Parathyroid adenoma (tissue), 2 donors: ENCODE measurements around the gene DPYSL4.

Experiments used
- H2AFZ ChIP-seq: fragments of 300-600 bp; sonication (generic); one replicate; pipeline ENCODE4 v1.7.0; 2017; ENCODE audit warnings: antibody characterized with exemption, mild to moderate bottlenecking
- H3K27ac ChIP-seq: fragments of 300-600 bp; sonication (generic); one replicate; pipeline ENCODE4 v1.7.0; 2017
- H3K27me3 ChIP-seq: fragments of 300-600 bp; sonication (generic); one replicate; pipeline ENCODE4 v1.7.0; 2017; ENCODE audit warnings: low read length; ENCODE audit not compliant: control insufficient read depth, insufficient read depth
- H3K36me3 ChIP-seq: fragments of 300-600 bp; sonication (generic); one replicate; pipeline ENCODE4 v1.7.0; 2017; ENCODE audit warnings: low read length; ENCODE audit not compliant: control insufficient read depth, insufficient read depth
- H3K4me1 ChIP-seq: fragments of 300-600 bp; sonication (generic); one replicate; pipeline ENCODE4 v1.7.0; 2017; ENCODE audit warnings: control low read depth
- H3K4me2 ChIP-seq: fragments of 300-600 bp; sonication (generic); one replicate; pipeline ENCODE4 v1.7.0; 2017; ENCODE audit warnings: low read length
- H3K4me3 ChIP-seq: fragments of 300-600 bp; sonication (generic); one replicate; pipeline ENCODE4 v1.7.0; 2017; ENCODE audit warnings: low read depth, low read length
- H3K79me2 ChIP-seq: fragments of 300-600 bp; sonication (generic); one replicate; pipeline ENCODE4 v1.7.0; 2017; ENCODE audit warnings: control low read depth
- H3K9ac ChIP-seq: fragments of 300-600 bp; sonication (generic); one replicate; pipeline ENCODE4 v1.7.0; 2017; ENCODE audit warnings: mild to moderate bottlenecking
- H3K9me3 ChIP-seq: fragments of 300-600 bp; sonication (generic); one replicate; pipeline ENCODE4 v1.7.0; 2017; ENCODE audit warnings: low read length; ENCODE audit not compliant: control insufficient read depth
- TF ChIP-seq, protein P1 (sequence below): fragments of 300-600 bp; sonication (generic); IDR thresholded peaks from one replicate; pipeline ENCODE4 v1.7.0; 2017; ENCODE audit warnings: antibody characterized with exemption, mild to moderate bottlenecking
- donor health status: primary hyperparathyroidism.

The DPYSL4 gene

DNA sequence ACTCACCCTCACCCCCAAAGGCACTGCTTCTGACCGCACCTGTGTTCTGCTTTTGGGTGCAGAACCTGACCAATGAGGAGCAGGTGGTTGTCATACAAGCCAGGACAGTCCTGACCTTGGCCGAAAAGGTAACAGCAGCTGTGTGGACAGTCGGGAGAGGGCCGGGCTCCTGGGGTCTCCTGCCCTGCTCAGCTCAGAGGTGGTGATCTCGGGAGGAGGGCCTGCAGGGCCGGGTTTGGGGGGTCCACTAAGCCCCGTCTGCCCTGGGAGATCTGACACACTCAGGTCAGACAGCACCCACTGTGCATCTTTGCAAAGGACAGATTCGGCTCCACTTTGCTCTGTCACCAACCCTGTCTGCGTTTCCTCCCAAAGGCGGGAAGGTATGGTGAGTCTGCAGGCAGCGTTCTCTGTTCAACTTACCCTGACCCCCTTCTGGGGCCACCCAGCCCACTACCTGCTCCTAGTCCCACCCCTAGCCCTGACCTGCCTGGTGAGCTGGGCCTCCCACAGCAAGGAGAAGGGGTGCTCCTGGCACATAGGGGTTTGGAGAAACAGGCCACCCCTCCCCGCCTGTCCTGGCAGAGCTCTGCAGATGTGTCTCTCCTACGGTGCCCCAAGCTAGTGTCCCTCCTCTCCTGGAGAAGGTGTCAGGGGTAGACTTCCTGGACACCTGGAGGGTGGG is 33.7 kb upstream of the DPYSL4 start:
- no peaks in the 10 kb centered on the region for H3K27me3 ChIP-seq
- no peak overlapping the region for H3K9ac ChIP-seq
- TF ChIP-seq, protein P1, sequence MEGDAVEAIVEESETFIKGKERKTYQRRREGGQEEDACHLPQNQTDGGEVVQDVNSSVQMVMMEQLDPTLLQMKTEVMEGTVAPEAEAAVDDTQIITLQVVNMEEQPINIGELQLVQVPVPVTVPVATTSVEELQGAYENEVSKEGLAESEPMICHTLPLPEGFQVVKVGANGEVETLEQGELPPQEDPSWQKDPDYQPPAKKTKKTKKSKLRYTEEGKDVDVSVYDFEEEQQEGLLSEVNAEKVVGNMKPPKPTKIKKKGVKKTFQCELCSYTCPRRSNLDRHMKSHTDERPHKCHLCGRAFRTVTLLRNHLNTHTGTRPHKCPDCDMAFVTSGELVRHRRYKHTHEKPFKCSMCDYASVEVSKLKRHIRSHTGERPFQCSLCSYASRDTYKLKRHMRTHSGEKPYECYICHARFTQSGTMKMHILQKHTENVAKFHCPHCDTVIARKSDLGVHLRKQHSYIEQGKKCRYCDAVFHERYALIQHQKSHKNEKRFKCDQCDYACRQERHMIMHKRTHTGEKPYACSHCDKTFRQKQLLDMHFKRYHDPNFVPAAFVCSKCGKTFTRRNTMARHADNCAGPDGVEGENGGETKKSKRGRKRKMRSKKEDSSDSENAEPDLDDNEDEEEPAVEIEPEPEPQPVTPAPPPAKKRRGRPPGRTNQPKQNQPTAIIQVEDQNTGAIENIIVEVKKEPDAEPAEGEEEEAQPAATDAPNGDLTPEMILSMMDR = no peak
- no peak overlapping the region for H3K27ac ChIP-seq
- no peak overlapping the region for H3K4me2 ChIP-seq
- no peaks in the 10 kb centered on the region for H3K9me3 ChIP-seq
- H2AFZ ChIP-seq = no peak overlapping the region
- H3K36me3 ChIP-seq = no peaks in the 10 kb centered on the region
- H3K4me1 ChIP-seq = no peaks in the 10 kb centered on the region
- no peak overlapping the region for H3K4me3 ChIP-seq
- no peaks in the 10 kb centered on the region for H3K79me2 ChIP-seq

DNA sequence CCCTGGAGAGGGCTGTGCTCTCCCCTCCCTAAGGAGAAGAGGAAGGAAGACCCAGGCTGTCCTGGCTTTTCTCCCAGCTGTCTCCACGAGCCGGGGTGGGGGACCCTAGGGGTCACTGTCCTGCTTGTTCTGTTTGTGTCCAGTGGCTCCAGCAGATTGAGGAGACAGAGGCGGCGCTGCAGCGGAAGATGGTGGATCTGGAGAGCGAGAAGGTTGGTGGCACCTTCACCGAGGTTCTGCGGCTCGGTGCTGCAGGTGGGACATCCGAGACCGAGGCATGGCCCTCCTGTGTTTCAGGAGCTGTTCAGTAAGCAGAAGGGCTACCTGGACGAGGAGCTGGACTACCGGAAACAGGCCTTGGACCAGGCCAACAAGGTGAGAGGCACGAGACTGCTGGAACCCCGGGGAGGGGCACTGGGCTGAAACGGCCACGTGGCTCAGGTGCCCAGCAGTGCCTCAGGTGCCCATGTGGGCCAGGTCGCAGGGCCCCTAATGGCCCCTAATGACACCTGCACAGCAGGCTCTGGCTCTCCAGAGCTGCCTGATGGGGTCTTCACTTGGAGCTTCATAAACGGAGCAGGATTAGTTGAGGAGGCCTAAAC is 33.0 kb upstream of the DPYSL4 start:
- no peaks in the 10 kb centered on the region for H3K4me1 ChIP-seq
- no peak overlapping the region for H2AFZ ChIP-seq
- H3K27ac ChIP-seq = no peak overlapping the region
- H3K4me3 ChIP-seq = no peak overlapping the region
- no peaks in the 10 kb centered on the region for H3K79me2 ChIP-seq
- H3K9me3 ChIP-seq = no peaks in the 10 kb centered on the region
- no peak overlapping the region for H3K9ac ChIP-seq
- TF ChIP-seq, protein P1 = no peak
- H3K36me3 ChIP-seq = no peaks in the 10 kb centered on the region
- H3K4me2 ChIP-seq = no peak overlapping the region
- H3K27me3 ChIP-seq = no peaks in the 10 kb centered on the region

DNA sequence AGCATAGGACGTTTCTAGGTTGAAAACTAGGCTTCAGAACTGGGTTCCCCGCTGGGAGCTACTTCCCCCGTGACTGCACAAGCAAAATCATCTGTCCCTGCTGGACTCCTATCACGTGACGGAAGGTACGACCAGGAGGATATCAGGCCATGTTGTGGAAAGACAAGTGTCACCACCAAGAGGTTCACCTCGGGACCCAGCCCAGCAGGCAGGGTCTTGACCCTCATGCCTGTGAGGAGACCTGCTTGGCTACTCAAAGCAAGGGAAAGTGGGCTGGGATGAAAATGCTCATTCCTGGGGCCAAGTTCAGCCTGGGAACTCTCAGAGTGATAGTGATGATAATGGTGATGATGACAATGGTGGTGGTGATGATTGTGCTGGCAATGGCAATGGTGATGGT is 32.3 kb upstream of the DPYSL4 start:
- Histone ChIP-seq H3K36me3 (no peaks in the 10 kb centered on the region), H3K9me3 (no peaks in the 10 kb centered on the region), H3K4me1 (no peaks in the 10 kb centered on the region), H3K9ac (no peak overlapping the region), H3K27ac (no peak overlapping the region), H2AFZ (no peak overlapping the region), H3K4me3 (no peak overlapping the region), H3K4me2 (no peak overlapping the region), H3K79me2 (no peaks in the 10 kb centered on the region), H3K27me3 (no peaks in the 10 kb centered on the region)
- TF ChIP-seq, protein P1 = no peak

DNA sequence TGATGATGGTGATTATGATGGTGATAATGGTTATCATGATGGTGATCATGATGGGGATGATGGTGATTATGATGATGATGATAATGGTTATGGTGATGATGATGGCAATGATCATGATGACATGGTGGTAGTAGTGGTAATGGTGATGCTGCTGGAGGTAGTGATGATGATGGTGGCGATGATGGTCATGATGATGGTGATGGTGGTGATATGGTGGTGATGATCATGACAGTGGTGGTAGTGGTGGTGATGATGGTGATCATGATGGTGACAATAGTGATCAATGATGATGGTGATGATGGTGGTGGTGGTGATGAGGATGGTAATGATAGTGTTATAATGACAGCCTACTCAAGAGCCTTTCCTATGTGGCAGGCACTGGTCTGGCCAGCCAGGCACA is 31.8 kb upstream of the DPYSL4 start:
- Histone ChIP-seq H3K27ac (no peak overlapping the region), H3K4me3 (no peak overlapping the region), H2AFZ (no peak overlapping the region), H3K9me3 (no peaks in the 10 kb centered on the region), H3K79me2 (no peaks in the 10 kb centered on the region), H3K36me3 (no peaks in the 10 kb centered on the region), H3K4me2 (no peak overlapping the region), H3K4me1 (no peaks in the 10 kb centered on the region), H3K27me3 (no peaks in the 10 kb centered on the region), H3K9ac (no peak overlapping the region)
- TF ChIP-seq, protein P1 = no peak
